ENCODE measurements around the gene AMER3. TPM values are rescaled to one million over a fixed set of nuclear protein-coding genes. Genes with fewer than 3 reads are reported as not detected.

Gene AMER3
- total and polyA plus RNA-seq, 4 donors: not detected

DNA sequence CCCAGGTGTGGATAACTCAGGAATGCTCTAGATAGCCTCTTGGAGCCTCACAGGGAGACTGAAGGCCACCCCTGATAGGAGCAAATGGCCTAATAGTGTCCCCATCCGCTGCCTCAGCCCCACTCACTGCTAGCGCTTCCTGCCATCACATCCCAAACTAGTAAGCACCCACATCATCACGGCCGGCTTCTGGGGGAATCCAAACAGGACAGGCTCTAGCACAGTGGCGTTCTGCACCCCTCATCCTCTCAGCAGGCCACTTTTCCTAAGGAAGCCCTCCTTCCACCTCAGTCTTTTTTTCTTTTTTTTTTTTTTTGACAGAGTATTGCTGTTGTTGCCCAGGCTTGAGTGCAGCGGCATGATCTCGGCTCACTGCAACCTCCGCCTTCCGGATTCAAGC, 6.3 kb upstream of the AMER3 start (continued):
- no peak for TF ChIP-seq FOXA1 (IDR thresholded peaks at IDR 0.05)
- TF ChIP-seq, protein P1, sequence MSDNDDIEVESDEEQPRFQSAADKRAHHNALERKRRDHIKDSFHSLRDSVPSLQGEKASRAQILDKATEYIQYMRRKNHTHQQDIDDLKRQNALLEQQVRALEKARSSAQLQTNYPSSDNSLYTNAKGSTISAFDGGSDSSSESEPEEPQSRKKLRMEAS (IDR thresholded peaks at IDR 0.05): no peak
- TF ChIP-seq, protein P2, sequence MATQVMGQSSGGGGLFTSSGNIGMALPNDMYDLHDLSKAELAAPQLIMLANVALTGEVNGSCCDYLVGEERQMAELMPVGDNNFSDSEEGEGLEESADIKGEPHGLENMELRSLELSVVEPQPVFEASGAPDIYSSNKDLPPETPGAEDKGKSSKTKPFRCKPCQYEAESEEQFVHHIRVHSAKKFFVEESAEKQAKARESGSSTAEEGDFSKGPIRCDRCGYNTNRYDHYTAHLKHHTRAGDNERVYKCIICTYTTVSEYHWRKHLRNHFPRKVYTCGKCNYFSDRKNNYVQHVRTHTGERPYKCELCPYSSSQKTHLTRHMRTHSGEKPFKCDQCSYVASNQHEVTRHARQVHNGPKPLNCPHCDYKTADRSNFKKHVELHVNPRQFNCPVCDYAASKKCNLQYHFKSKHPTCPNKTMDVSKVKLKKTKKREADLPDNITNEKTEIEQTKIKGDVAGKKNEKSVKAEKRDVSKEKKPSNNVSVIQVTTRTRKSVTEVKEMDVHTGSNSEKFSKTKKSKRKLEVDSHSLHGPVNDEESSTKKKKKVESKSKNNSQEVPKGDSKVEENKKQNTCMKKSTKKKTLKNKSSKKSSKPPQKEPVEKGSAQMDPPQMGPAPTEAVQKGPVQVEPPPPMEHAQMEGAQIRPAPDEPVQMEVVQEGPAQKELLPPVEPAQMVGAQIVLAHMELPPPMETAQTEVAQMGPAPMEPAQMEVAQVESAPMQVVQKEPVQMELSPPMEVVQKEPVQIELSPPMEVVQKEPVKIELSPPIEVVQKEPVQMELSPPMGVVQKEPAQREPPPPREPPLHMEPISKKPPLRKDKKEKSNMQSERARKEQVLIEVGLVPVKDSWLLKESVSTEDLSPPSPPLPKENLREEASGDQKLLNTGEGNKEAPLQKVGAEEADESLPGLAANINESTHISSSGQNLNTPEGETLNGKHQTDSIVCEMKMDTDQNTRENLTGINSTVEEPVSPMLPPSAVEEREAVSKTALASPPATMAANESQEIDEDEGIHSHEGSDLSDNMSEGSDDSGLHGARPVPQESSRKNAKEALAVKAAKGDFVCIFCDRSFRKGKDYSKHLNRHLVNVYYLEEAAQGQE (IDR thresholded peaks at IDR 0.05): no peak
- no peak for TF ChIP-seq RXRA (IDR thresholded peaks at IDR 0.05)
- no peak for TF ChIP-seq SP1 (IDR thresholded peaks at IDR 0.05)
- TF ChIP-seq YY1 (IDR thresholded peaks at IDR 0.05): no peak

DNA sequence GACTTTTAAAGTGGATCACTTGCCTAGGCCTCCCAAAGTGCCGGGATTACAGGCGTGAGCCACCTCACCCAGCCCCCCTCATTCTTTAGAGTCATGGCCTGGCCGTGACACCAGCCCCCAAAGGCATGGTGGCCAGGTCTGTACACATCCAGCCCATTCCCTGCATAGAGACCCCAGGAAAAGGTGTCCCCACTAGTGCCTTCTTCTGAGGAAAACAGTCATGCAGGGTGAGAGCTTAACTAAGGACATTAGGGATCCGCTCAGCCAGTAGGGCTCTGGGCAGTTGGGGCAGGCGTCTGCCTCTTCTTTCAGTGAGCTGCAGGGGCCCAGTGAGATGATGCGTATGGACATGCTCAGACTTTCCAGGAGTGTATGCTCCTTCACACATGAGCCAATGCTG, 5.7 kb upstream of the AMER3 start:
- no peaks in the 10 kb centered on the region for H3K27me3 ChIP-seq (ENCODE audit: control insufficient read depth in 4 of 4, insufficient read depth in 4 of 4, low read length in 3 of 4)
- whole genome bisulfite sequencing: 84% methylated on average over 6 of the region's 6 CpGs
- H3K9ac ChIP-seq (ENCODE audit: low read depth in 1 of 2, low read length in 2 of 2): no peak overlapping the region
- no peak for DNase-seq (ENCODE audit: low spot score)
- peaks cover 0 to 3% (median 0%) of the 10 kb centered on the region in 4 donors for H3K9me3 ChIP-seq (ENCODE audit: control insufficient read depth in 4 of 4, low read length in 3 of 4)
- no peak overlapping the region for H3K27ac ChIP-seq (ENCODE audit: low read depth in 1 of 2, low read length in 2 of 2)
- TF ChIP-seq, protein P3, sequence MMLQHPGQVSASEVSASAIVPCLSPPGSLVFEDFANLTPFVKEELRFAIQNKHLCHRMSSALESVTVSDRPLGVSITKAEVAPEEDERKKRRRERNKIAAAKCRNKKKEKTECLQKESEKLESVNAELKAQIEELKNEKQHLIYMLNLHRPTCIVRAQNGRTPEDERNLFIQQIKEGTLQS (IDR thresholded peaks at IDR 0.05): no peak
- no peak for TF ChIP-seq NR2F2 (IDR thresholded peaks at IDR 0.05)
- no peak for TF ChIP-seq HNF4G (IDR thresholded peaks at IDR 0.05)
- no peak for TF ChIP-seq HNF4A (conservative IDR thresholded peaks at IDR 0.05)
- no peak for TF ChIP-seq GABPA (IDR thresholded peaks at IDR 0.05 in 1 of 2, conservative IDR thresholded peaks at IDR 0.05 in 1 of 2)
- TF ChIP-seq, protein P4, sequence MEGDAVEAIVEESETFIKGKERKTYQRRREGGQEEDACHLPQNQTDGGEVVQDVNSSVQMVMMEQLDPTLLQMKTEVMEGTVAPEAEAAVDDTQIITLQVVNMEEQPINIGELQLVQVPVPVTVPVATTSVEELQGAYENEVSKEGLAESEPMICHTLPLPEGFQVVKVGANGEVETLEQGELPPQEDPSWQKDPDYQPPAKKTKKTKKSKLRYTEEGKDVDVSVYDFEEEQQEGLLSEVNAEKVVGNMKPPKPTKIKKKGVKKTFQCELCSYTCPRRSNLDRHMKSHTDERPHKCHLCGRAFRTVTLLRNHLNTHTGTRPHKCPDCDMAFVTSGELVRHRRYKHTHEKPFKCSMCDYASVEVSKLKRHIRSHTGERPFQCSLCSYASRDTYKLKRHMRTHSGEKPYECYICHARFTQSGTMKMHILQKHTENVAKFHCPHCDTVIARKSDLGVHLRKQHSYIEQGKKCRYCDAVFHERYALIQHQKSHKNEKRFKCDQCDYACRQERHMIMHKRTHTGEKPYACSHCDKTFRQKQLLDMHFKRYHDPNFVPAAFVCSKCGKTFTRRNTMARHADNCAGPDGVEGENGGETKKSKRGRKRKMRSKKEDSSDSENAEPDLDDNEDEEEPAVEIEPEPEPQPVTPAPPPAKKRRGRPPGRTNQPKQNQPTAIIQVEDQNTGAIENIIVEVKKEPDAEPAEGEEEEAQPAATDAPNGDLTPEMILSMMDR (IDR thresholded peaks at IDR 0.05; ENCODE audit: low read depth, low read length, missing input control): no peak
- TF ChIP-seq, protein P5, sequence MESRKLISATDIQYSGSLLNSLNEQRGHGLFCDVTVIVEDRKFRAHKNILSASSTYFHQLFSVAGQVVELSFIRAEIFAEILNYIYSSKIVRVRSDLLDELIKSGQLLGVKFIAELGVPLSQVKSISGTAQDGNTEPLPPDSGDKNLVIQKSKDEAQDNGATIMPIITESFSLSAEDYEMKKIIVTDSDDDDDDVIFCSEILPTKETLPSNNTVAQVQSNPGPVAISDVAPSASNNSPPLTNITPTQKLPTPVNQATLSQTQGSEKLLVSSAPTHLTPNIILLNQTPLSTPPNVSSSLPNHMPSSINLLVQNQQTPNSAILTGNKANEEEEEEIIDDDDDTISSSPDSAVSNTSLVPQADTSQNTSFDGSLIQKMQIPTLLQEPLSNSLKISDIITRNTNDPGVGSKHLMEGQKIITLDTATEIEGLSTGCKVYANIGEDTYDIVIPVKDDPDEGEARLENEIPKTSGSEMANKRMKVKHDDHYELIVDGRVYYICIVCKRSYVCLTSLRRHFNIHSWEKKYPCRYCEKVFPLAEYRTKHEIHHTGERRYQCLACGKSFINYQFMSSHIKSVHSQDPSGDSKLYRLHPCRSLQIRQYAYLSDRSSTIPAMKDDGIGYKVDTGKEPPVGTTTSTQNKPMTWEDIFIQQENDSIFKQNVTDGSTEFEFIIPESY (IDR thresholded peaks at IDR 0.05): no peak
- no peak for TF ChIP-seq FOXA1 (IDR thresholded peaks at IDR 0.05)
- TF ChIP-seq EGR1 (IDR thresholded peaks at IDR 0.05; ENCODE audit: low read depth in 2 of 2): no peak
- no peak for TF ChIP-seq FOXA2 (IDR thresholded peaks at IDR 0.05)
- TF ChIP-seq YY1 (IDR thresholded peaks at IDR 0.05): no peak
- TF ChIP-seq, protein P2 (IDR thresholded peaks at IDR 0.05): no peak
- no peak for TF ChIP-seq RXRA (IDR thresholded peaks at IDR 0.05)
- no peak for TF ChIP-seq SP1 (IDR thresholded peaks at IDR 0.05)
- no peak for TF ChIP-seq JUND (IDR thresholded peaks at IDR 0.05)
- no peak for TF ChIP-seq RAD21 (IDR thresholded peaks at IDR 0.05)
- TF ChIP-seq TAF1 (conservative IDR thresholded peaks at IDR 0.05): no peak
- H3K4me3 ChIP-seq (ENCODE audit: low read depth in 1 of 3, low read length in 3 of 3): no peak overlapping the region
- no peaks in the 10 kb centered on the region for H3K36me3 ChIP-seq (ENCODE audit: control insufficient read depth in 4 of 4, insufficient read depth in 3 of 4, low read depth in 1 of 4, low read length in 3 of 4)
- no peaks in the 10 kb centered on the region for H3K4me1 ChIP-seq (ENCODE audit: control insufficient read depth in 4 of 4, insufficient read depth in 4 of 4, low read length in 3 of 4)

Measured in liver (tissue), 9 donors.